GM18508 (cell line): ENCODE data around the gene IFNK.

Experiments
- ATAC-seq: cut with Tn5 transposase; IDR thresholded peaks from one replicate; pipeline ENCODE4 v1.9.1; 2021; ENCODE audit warnings: moderate number of reproducible peaks; ENCODE audit not compliant: insufficient read depth, unreplicated experiment

IFNK gene

DNA sequence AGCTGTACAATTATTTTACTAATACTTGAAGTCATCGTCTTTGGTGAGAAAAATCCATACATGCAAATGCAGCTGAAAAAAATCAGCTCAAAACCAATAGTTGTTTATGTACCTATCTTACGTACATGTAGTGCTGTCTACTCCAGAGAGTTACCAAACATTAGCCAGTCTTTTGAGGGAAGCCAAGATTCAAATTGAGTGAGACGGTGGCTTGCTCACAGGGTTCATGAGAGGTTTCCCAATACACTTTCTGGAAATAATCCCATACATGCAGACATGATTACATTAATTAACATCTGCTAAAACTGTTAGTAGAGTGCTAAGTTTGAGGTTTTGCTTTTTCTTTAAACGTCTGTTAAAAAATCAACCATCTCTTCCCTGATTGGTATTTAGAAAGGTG, 46.9 kb downstream of the IFNK start:
- no peak for ATAC-seq

DNA sequence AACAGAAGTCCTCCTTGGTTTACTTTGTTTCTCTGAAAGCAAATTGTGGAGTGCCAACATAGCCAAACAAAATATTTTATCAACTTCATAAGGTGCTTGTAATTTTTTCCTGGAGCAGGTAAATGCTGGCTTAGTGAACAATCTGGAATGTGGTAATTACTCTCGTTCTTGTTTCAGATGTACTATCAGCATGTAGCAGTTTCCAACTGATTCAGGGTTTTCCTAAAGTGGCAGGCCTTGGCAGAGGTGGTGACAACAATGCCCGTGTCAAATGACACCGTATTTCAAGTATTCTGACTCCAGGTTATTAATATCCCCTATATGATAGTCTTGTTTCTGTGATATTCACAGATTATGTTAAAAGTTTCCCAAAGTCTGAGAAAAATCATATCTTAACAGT, 48.0 kb downstream of the IFNK start:
- no peak for ATAC-seq

DNA sequence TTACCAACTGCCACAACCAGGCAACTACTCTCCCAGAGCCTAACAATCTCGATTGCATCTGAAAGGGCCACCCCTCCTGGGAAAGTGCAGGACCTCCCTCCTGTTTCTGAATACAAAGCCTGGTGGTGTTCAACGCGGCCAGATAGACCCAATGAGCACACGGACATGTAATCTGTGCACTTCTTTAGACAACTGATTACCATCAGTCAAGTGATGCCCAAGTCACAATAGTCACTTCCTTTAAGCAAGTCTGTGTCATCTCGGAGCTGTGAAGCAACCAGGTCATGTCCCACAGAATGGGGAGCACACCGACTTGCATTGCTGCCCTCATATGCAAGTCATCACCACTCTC, 48.5 kb downstream of the IFNK start:
- peak; percentile 25 for ATAC-seq

DNA sequence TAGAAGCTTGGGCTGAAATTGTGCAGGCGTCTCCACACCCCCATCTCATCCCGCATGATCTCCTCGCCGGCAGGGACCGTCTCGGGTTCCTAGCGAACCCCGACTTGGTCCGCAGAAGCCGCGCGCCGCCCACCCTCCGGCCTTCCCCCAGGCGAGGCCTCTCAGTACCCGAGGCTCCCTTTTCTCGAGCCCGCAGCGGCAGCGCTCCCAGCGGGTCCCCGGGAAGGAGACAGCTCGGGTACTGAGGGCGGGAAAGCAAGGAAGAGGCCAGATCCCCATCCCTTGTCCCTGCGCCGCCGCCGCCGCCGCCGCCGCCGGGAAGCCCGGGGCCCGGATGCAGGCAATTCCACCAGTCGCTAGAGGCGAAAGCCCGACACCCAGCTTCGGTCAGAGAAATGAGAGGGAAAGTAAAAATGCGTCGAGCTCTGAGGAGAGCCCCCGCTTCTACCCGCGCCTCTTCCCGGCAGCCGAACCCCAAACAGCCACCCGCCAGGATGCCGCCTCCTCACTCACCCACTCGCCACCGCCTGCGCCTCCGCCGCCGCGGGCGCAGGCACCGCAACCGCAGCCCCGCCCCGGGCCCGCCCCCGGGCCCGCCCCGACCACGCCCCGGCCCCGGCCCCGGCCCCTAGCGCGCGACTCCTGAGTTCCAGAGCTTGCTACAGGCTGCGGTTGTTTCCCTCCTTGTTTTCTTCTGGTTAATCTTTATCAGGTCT, 49.0 kb downstream of the IFNK start, which contains the start of gene C9orf72:
TSS of gene C9orf72 (minus strand) at position 564 of the 716 bp plus-strand sequence. CDS start 6,361 bp downstream, outside the sequence.
- peak; percentile 18 for ATAC-seq

DNA sequence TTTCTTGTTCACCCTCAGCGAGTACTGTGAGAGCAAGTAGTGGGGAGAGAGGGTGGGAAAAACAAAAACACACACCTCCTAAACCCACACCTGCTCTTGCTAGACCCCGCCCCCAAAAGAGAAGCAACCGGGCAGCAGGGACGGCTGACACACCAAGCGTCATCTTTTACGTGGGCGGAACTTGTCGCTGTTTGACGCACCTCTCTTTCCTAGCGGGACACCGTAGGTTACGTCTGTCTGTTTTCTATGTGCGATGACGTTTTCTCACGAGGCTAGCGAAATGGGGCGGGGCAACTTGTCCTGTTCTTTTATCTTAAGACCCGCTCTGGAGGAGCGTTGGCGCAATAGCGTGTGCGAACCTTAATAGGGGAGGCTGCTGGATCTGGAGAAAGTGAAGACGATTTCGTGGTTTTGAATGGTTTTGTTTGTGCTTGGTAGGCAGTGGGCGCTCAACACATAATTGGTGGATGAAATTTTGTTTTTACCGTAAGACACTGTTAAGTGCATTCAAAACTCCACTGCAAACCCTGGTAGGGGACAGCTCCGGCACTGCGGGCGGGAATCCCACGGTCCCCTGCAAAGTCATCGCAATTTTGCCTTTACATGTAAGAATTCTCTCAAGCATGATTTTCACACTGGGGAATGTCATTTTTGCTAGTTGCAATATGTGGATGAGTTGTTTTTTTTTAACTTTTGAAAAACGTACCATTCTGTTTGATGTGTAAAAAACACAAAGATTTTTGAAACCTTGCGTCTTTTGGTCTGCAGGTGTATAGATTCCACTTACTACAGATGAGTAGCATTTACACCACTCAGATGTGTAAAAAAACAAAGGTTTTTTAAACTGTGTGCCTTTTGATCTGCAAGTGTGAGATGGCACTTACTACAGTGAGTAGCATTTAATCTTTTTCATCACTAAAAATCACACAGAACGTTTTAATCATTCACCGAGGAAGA, 49.8 kb downstream of the IFNK start:
- ATAC-seq = peak; percentile 84
